K562 (cell line): ENCODE measurements around the gene ATP6V0A4. TPM values are rescaled to one million over a fixed set of nuclear protein-coding genes. Genes with fewer than 3 reads are reported as not detected.

Experiments used
- ATAC-seq: fragments of 200-7000 bp; cut with Tn5 transposase; 3 replicates; pipeline ENCODE4 v1.9.1; 2020; ENCODE audit warnings: moderate library complexity
- BruUV-seq: library from RNA; stranded (reverse); fragments of 400-500 nt; replicated peaks from 2 replicates; lab custom pipeline; 2021; lab: Mats Ljungman, UMichigan
- CTCF ChIA-PET: fragments of 300-600 bp; formaldehyde crosslinking; extraction: SDS; loops from one replicate; lab custom pipeline; 2021; ENCODE audit warnings: low intra/inter-chr PET ratio; lab: Yijun Ruan, JAX
- POLR2A ChIA-PET: fragments of 300-600, 350-650 bp; sonication (Branson Sonifier 250); formaldehyde crosslinking; extraction: SDS; loops from one replicate; lab custom pipeline; 2021; ENCODE audit warnings: antibody characterized with exemption, inconsistent platforms; lab: Yijun Ruan, JAX
- DNase-seq, 4 experiments: peaks; one replicate each; pipeline versions ENCODE4 v3.0.0 to v3.0.0-alpha.2; 2011 to 2018; ENCODE audit warnings: low spot score in 3 of 4, mixed read lengths in 3 of 4; ENCODE audit errors: extremely low read depth in 1 of 4
- FAIRE-seq: peaks from 2 replicates; lab custom pipeline; 2011; peaks lifted over from hg19 to GRCh38; lab: Jason Lieb, UNC
- H2AFZ ChIP-seq: 2 replicates; pipeline ENCODE4 v1.6.0; 2011; ENCODE audit warnings: low read depth, low read length, control low read depth, inconsistent platforms
- H3K27ac ChIP-seq: fragments of 200-600 bp; 3 replicates; pipeline ENCODE4 v1.8.0; 2011; ENCODE audit warnings: low read depth, mild to moderate bottlenecking, control low read depth, inconsistent platforms, low read length, moderate library complexity, mixed read lengths; ENCODE audit errors: extremely low read depth
- H3K27me3 ChIP-seq, 2 experiments: fragments of 300-600 bp in 1 of 2; 2 replicates in 1 of 2; 3 replicates in 1 of 2; pipeline versions ENCODE4 v1.6.0 to v1.8.0; 2011; ENCODE audit warnings: inconsistent platforms in 2 of 2, low read length in 2 of 2, mild to moderate bottlenecking in 1 of 2, mixed read lengths in 1 of 2, moderate library complexity in 1 of 2; ENCODE audit not compliant: control insufficient read depth in 2 of 2, insufficient read depth in 2 of 2
- H3K36me3 ChIP-seq: fragments of 300-600 bp; 3 replicates; pipeline ENCODE4 v1.8.0; 2011; ENCODE audit warnings: mild to moderate bottlenecking, low read length, inconsistent platforms; ENCODE audit not compliant: control insufficient read depth, insufficient read depth
- H3K4me1 ChIP-seq, 2 experiments: fragments of 200-600 bp in 1 of 2; replicated peaks in 1 of 2; 2 replicates in 1 of 2; 3 replicates in 1 of 2; pipeline versions ENCODE4 v1.5.1 to v1.8.0; 2011; ENCODE audit warnings: inconsistent platforms in 2 of 2, low read length in 2 of 2, mild to moderate bottlenecking in 1 of 2, mixed read lengths in 1 of 2, moderate library complexity in 1 of 2; ENCODE audit not compliant: control insufficient read depth in 2 of 2, insufficient read depth in 2 of 2
- H3K4me2 ChIP-seq: 2 replicates; pipeline ENCODE4 v1.6.1; 2011; ENCODE audit warnings: low read length, control low read depth, inconsistent platforms, mixed read lengths; ENCODE audit not compliant: insufficient read depth
- H3K4me3 ChIP-seq: fragments of 200-600 bp; sonication (generic), shearing (Covaris generic); 2 replicates; pipeline ENCODE4 v1.5.1; 2016; ENCODE audit warnings: control low read depth, inconsistent platforms
- H3K79me2 ChIP-seq: fragments of 200-600 bp; 3 replicates; pipeline ENCODE4 v1.8.0; 2011; ENCODE audit warnings: low read length, inconsistent platforms; ENCODE audit not compliant: control insufficient read depth, insufficient read depth
- H3K9ac ChIP-seq, 2 experiments: 2 replicates each; pipeline versions ENCODE4 v1.6.0 to v1.6.1; 2011; ENCODE audit warnings: low read depth in 2 of 2, low read length in 2 of 2, control low read depth in 1 of 2, inconsistent platforms in 1 of 2, mild to moderate bottlenecking in 1 of 2, mixed read lengths in 1 of 2; ENCODE audit not compliant: insufficient read depth in 1 of 2
- H3K9me1 ChIP-seq: one replicate; pipeline ENCODE4 v1.6.0; 2011; ENCODE audit warnings: inconsistent platforms, mild to moderate bottlenecking, low read length, moderate library complexity; ENCODE audit not compliant: control insufficient read depth, insufficient read depth
- H3K9me3 ChIP-seq: replicated peaks from 2 replicates; pipeline ENCODE4 v1.5.1; 2011; ENCODE audit warnings: low read depth, low read length, inconsistent platforms; ENCODE audit not compliant: control insufficient read depth, insufficient read depth
- H4K20me1 ChIP-seq: replicated peaks from 2 replicates; pipeline ENCODE4 v1.6.1; 2011; ENCODE audit warnings: low read length, inconsistent platforms, mixed read lengths; ENCODE audit not compliant: control insufficient read depth, insufficient read depth
- BRF1 ChIP-seq: IDR thresholded peaks from 3 replicates; pipeline ENCODE4 v1.6.1; 2011; ENCODE audit warnings: borderline replicate concordance, mild to moderate bottlenecking; ENCODE audit not compliant: insufficient read length; ENCODE audit errors: extremely low read depth
- CBX3 ChIP-seq, 2 experiments: IDR thresholded peaks; 1 replicate in 1 of 2; 2 replicates in 1 of 2; pipeline ENCODE4 v1.6.1; 2012; ENCODE audit warnings: inconsistent platforms in 2 of 2, low read length in 2 of 2, borderline replicate concordance in 1 of 2, control low read depth in 1 of 2
- CREBBP ChIP-seq: IDR thresholded peaks from one replicate; pipeline ENCODE4 v1.6.1; 2012; ENCODE audit warnings: low read depth, mild to moderate bottlenecking, control low read depth, inconsistent platforms, low read length
- ERF ChIP-seq: fragments of 450-650 bp; formaldehyde crosslinking; IDR thresholded peaks from 2 replicates; pipeline ENCODE4 v1.4.0; 2020; ENCODE audit warnings: mild to moderate bottlenecking, mixed read lengths
- HOXB6 ChIP-seq: fragments of 250-450 bp; sonication (Bioruptor Pico); IDR thresholded peaks from 2 replicates; pipeline ENCODE4 v1.5.1; 2022; ENCODE audit warnings: mild to moderate bottlenecking, borderline replicate concordance
- MTF1 ChIP-seq: fragments of 250-450 bp; sonication (Bioruptor Pico); IDR thresholded peaks from 2 replicates; pipeline ENCODE4 v1.9.0; 2021; ENCODE audit warnings: moderate library complexity, mild to moderate bottlenecking, inconsistent platforms, borderline replicate concordance
- OTX1 ChIP-seq: fragments of 450-650 bp; formaldehyde crosslinking; IDR thresholded peaks from 2 replicates; pipeline ENCODE4 v1.4.0; 2022; ENCODE audit warnings: mild to moderate bottlenecking
- STAT5B ChIP-seq: fragments of 250-450 bp; sonication (Bioruptor Pico); IDR thresholded peaks from 2 replicates; pipeline ENCODE4 v1.8.0; 2021; ENCODE audit warnings: mild to moderate bottlenecking, inconsistent platforms
- ZNF239 ChIP-seq: fragments of 250-450 bp; sonication (Bioruptor Pico); IDR thresholded peaks from 2 replicates; pipeline ENCODE4 v1.4.0; 2020; ENCODE audit warnings: mild to moderate bottlenecking
- ZNF282 ChIP-seq: sonication (generic); formaldehyde crosslinking; IDR thresholded peaks from 2 replicates; pipeline ENCODE4 v1.8.1; 2023; ENCODE audit warnings: missing genetic modification reagents
- ZNF3 ChIP-seq: fragments of 250-450 bp; sonication (Bioruptor Pico); IDR thresholded peaks from 2 replicates; pipeline ENCODE4 v1.5.0; 2021; ENCODE audit warnings: mild to moderate bottlenecking, moderate library complexity
- ZNF518B ChIP-seq: fragments of 250-450 bp; sonication (Bioruptor Pico); IDR thresholded peaks from 2 replicates; pipeline ENCODE4 v1.5.0; 2021; ENCODE audit warnings: mild to moderate bottlenecking, moderate library complexity
- ZSCAN32 ChIP-seq: fragments of 450-650 bp; formaldehyde crosslinking; IDR thresholded peaks from 2 replicates; pipeline ENCODE4 v1.4.0; 2020; ENCODE audit warnings: mild to moderate bottlenecking, moderate library complexity
- WGBS: fragments of 100-300 bp; shearing (Covaris generic); methylation state at CpG from one replicate; pipeline ENCODE4 v1.1.6; 2016; ENCODE audit warnings: low coverage, mixed read lengths; ENCODE audit not compliant: insufficient coverage; ENCODE audit errors: missing lambda C conversion rate; 5-methylcytosine and 5-hydroxymethylcytosine counted together
- in situ Hi-C: fragments of 300-500 bp; cut with MboI; formaldehyde crosslinking; loops from 4 replicates; pipeline ENCODE4 v1.15.0; 2018; ENCODE audit warnings: inconsistent platforms, mixed read lengths
- intact Hi-C: fragments of 100-400 bp; cut with micrococcal nuclease; formaldehyde crosslinking; loops from 2 replicates; pipeline ENCODE4 v1.14.2; 2022
- polyA plus RNA-seq, 8 experiments: library from polyadenylated mRNA; depleted of rRNA in 4 of 8; stranded (reverse) in 5 of 8; unstranded in 3 of 8; fragments of >200 nt; fragmentation: Nextera tagmentation in 2 of 8; fragmentation: Illumina TruSeq in 1 of 8; extraction: Ambion mirVana in 2 of 8; extraction: Trizol in 1 of 8; gene quantifications; 2 replicates each; pipeline versions ENCODE4 v1.2.1 to v1.2.3, GENCODE V29; 2011 to 2014; ENCODE audit warnings: inconsistent platforms in 1 of 8, missing spikeins in 1 of 8
- total RNA-seq, 7 experiments: library from RNA; depleted of rRNA in 6 of 7; stranded (reverse); fragments of >200 nt in 6 of 7; fragmentation: Illumina TruSeq in 2 of 7; extraction: Trizol in 2 of 7; gene quantifications; 2 replicates each; pipeline versions ENCODE4 v1.2.1 to v1.2.3, GENCODE V29; 2011 to 2021; ENCODE audit warnings: low replicate concordance in 1 of 7

The ATP6V0A4 gene
- total and polyA plus RNA-seq, 9 of the 15 experiments (the other 6 are each of a cell fraction or from before 2014, with no cell fraction given): 0.03 TPM; not detected in 8

- Histone ChIP-seq H3K27me3 (peaks cover 0 to 6% of the 10 kb centered on the region in 2 experiments), H3K4me3 (no peak overlapping the region), H3K36me3 (no peaks in the 10 kb centered on the region), H3K4me1 (no peaks in the 10 kb centered on the region), H4K20me1 (no peaks in the 10 kb centered on the region), H3K4me2 (no peak overlapping the region), H3K9me1 (no peaks in the 10 kb centered on the region), H2AFZ (no peak overlapping the region), H3K27ac (no peak overlapping the region), H3K9ac (no peak overlapping the region), H3K79me2 (no peaks in the 10 kb centered on the region), H3K9me3 (no peaks in the 10 kb centered on the region)
- TF ChIP-seq CREBBP: no peak
- TF ChIP-seq ZNF282 (CRISPR knock-in tag): no peak
- no peak for TF ChIP-seq ZNF3
- TF ChIP-seq ZNF239 (CRISPR knock-in tag): no peak
- no peak for TF ChIP-seq MTF1 (CRISPR knock-in tag)
- no peak for TF ChIP-seq BRF1
- no peak for TF ChIP-seq OTX1 (CRISPR knock-in tag)
- no peak for TF ChIP-seq CBX3 (IDR thresholded peaks at IDR 0.05; ENCODE audit: borderline replicate concordance in 1 of 2, low read length in 2 of 2)
- no peak for TF ChIP-seq STAT5B (CRISPR knock-in tag)
- no peak for TF ChIP-seq ZSCAN32 (CRISPR knock-in tag)
- no peak for TF ChIP-seq HOXB6
- no peak for TF ChIP-seq ERF (CRISPR knock-in tag)
- TF ChIP-seq ZNF518B (CRISPR knock-in tag): no peak
- in situ Hi-C loops (no loop called here), intact Hi-C loops (no loop called here)
- CTCF ChIA-PET: no interaction called here
- ATAC-seq (no peak), DNase-seq (no peak), FAIRE-seq (no peak)
- POLR2A ChIA-PET: interaction anchor here (0.6 kb wide), 1 partner anchor 203 kb away, joined by 4 read pairs; no protein-coding TSS in a partner anchor
- no TSS peak for BruUV-seq
- WGBS: 0% methylated on average over 1 of the region's 1 CpG
Observed at GRCh38 chr7:138814816-138815332, 16.9 kb upstream of the ATP6V0A4 start.
